Measurements from ENCODE around the gene ZP1. TPM values are rescaled to one million over a fixed set of nuclear protein-coding genes. Genes with fewer than 3 reads are reported as not detected.
A peak's percentile ranks its signal among the peaks of the same experiment; 100 is the strongest.

Gene ZP1
- total RNA-seq, 1 experiment from 2014 or later = not detected

- no peak for DNase-seq (ENCODE audit: unreplicated experiment)
- H3K4me3 Mint-ChIP-seq (ENCODE audit: unreplicated experiment) = peak overlapping the region; percentile 91
- POLR2A ChIA-PET = no interaction called here
- H3K27me3 Mint-ChIP-seq (ENCODE audit: insufficient read depth, unreplicated experiment) = no peaks in the 10 kb centered on the region
- peaks cover 35% of the 10 kb centered on the region for H3K36me3 Mint-ChIP-seq (ENCODE audit: insufficient read depth, unreplicated experiment)
- TF ChIP-seq CTCF (IDR thresholded peaks at IDR 0.05; ENCODE audit: unreplicated experiment) = no peak
- CTCF ChIA-PET = interaction anchor here (4.2 to 5.3 kb wide), 2 partner anchors 14 to 54 kb away, joined by 20 to 36 read pairs; no protein-coding TSS in a partner anchor
- H3K9me3 Mint-ChIP-seq (ENCODE audit: unreplicated experiment) = no peaks in the 10 kb centered on the region
- peak overlapping the region; percentile 36 for H3K27ac Mint-ChIP-seq (ENCODE audit: low read depth, unreplicated experiment)
- intact Hi-C loops (cut with micrococcal nuclease) = no loop called here
- peaks cover 41% of the 10 kb centered on the region for H3K4me1 Mint-ChIP-seq (ENCODE audit: insufficient read depth, unreplicated experiment)
- BruUV-seq (replicated peaks) = no TSS peak
These were observed 22.0 kb upstream of the ZP1 start for GRCh38 chr11:60845338-60845737.

- H3K27me3 Mint-ChIP-seq (ENCODE audit: insufficient read depth, unreplicated experiment) = no peaks in the 10 kb centered on the region
- H3K4me1 Mint-ChIP-seq (ENCODE audit: insufficient read depth, unreplicated experiment) = peaks cover 24% of the 10 kb centered on the region
- H3K36me3 Mint-ChIP-seq (ENCODE audit: insufficient read depth, unreplicated experiment) = peaks cover 41% of the 10 kb centered on the region
- H3K4me3 Mint-ChIP-seq (ENCODE audit: unreplicated experiment) = no peak overlapping the region
- CTCF ChIA-PET = interaction anchor here (0.6 to 5.3 kb wide), 2 partner anchors 16 kb away, joined by 3 to 36 read pairs; no protein-coding TSS in a partner anchor
- no peaks in the 10 kb centered on the region for H3K9me3 Mint-ChIP-seq (ENCODE audit: unreplicated experiment)
- intact Hi-C loops (cut with micrococcal nuclease) = no loop called here
- no peak for DNase-seq (ENCODE audit: unreplicated experiment)
- no peak for TF ChIP-seq CTCF (IDR thresholded peaks at IDR 0.05; ENCODE audit: unreplicated experiment)
- H3K27ac Mint-ChIP-seq (ENCODE audit: low read depth, unreplicated experiment) = no peak overlapping the region
- no TSS peak for BruUV-seq (replicated peaks)
- POLR2A ChIA-PET = no interaction called here
These were observed 20.1 kb upstream of the ZP1 start for GRCh38 chr11:60847281-60847680.

GRCh38 chr11:60847896-60848295, 19.4 kb upstream of the ZP1 start:
- CTCF ChIA-PET = interaction anchor here (0.6 to 1.5 kb wide), 2 partner anchors 16 to 17 kb away, joined by 3 to 9 read pairs; no protein-coding TSS in a partner anchor
- Mint-ChIP-seq H3K36me3 (ENCODE audit: insufficient read depth, unreplicated experiment) (peaks cover 41% of the 10 kb centered on the region), H3K4me1 (ENCODE audit: insufficient read depth, unreplicated experiment) (peaks cover 24% of the 10 kb centered on the region), H3K27ac (ENCODE audit: low read depth, unreplicated experiment) (no peak overlapping the region), H3K27me3 (ENCODE audit: insufficient read depth, unreplicated experiment) (no peaks in the 10 kb centered on the region), H3K4me3 (ENCODE audit: unreplicated experiment) (no peak overlapping the region), H3K9me3 (ENCODE audit: unreplicated experiment) (no peaks in the 10 kb centered on the region)
- BruUV-seq (replicated peaks) = no TSS peak
- POLR2A ChIA-PET = no interaction called here
- no peak for DNase-seq (ENCODE audit: unreplicated experiment)
- intact Hi-C loops (cut with micrococcal nuclease) = no loop called here
- no peak for TF ChIP-seq CTCF (IDR thresholded peaks at IDR 0.05; ENCODE audit: unreplicated experiment)

- Mint-ChIP-seq H3K27ac (ENCODE audit: low read depth, unreplicated experiment) (no peak overlapping the region), H3K36me3 (ENCODE audit: insufficient read depth, unreplicated experiment) (peaks cover 41% of the 10 kb centered on the region), H3K4me3 (ENCODE audit: unreplicated experiment) (no peak overlapping the region), H3K4me1 (ENCODE audit: insufficient read depth, unreplicated experiment) (peaks cover 19% of the 10 kb centered on the region), H3K27me3 (ENCODE audit: insufficient read depth, unreplicated experiment) (no peaks in the 10 kb centered on the region), H3K9me3 (ENCODE audit: unreplicated experiment) (no peaks in the 10 kb centered on the region)
- TF ChIP-seq CTCF (IDR thresholded peaks at IDR 0.05; ENCODE audit: unreplicated experiment) = no peak
- ChIA-PET POLR2A (no interaction called here), CTCF (interaction anchor here (1.5 kb wide), 1 partner anchor 17 kb away, joined by 9 read pairs; no protein-coding TSS in a partner anchor)
- DNase-seq (ENCODE audit: unreplicated experiment) = no peak
- BruUV-seq (replicated peaks) = no TSS peak
- intact Hi-C loops (cut with micrococcal nuclease) = no loop called here
These were observed 18.6 kb upstream of the ZP1 start for GRCh38 chr11:60848714-60849151.
